Fibroblast of lung (primary cell): Measurements from ENCODE around the gene P2RY8. TPM values are rescaled to one million over a fixed set of nuclear protein-coding genes. Genes with fewer than 3 reads are reported as not detected.

Experiments
- DNase-seq, 2 donors: peaks; one replicate each; pipeline versions ENCODE4 v3.0.0 to v3.0.0-alpha.2; 2010; ENCODE audit warnings: low read depth in 2 of 2
- H2AFZ ChIP-seq: 2 replicates; pipeline ENCODE4 v1.5.1; 2012; ENCODE audit warnings: low read length, control low read depth, inconsistent platforms
- H3K27ac ChIP-seq: 2 replicates; pipeline ENCODE4 v1.5.1; 2011; ENCODE audit warnings: low read length, control low read depth; ENCODE audit not compliant: insufficient read depth
- H3K27me3 ChIP-seq: 2 replicates; pipeline ENCODE4 v1.5.1; 2011; ENCODE audit warnings: mild to moderate bottlenecking, low read length; ENCODE audit not compliant: control insufficient read depth, insufficient read depth
- H3K36me3 ChIP-seq: 2 replicates; pipeline ENCODE4 v1.5.1; 2011; ENCODE audit warnings: low read length; ENCODE audit not compliant: control insufficient read depth, insufficient read depth
- H3K4me1 ChIP-seq: 2 replicates; pipeline ENCODE4 v1.5.1; 2011; ENCODE audit warnings: low read length; ENCODE audit not compliant: control insufficient read depth, insufficient read depth; ENCODE audit errors: extremely low read depth
- H3K4me2 ChIP-seq: 2 replicates; pipeline ENCODE4 v1.5.1; 2011; ENCODE audit warnings: low read length, control low read depth; ENCODE audit not compliant: insufficient read depth; ENCODE audit errors: extremely low read depth
- H3K4me3 ChIP-seq, 4 experiments: fragments of 200-600 bp in 1 of 4; sonication (generic) in 1 of 4; replicated peaks in 1 of 4; 2 replicates each; pipeline ENCODE4 v1.5.1; 2011 to 2016; ENCODE audit warnings: low read length in 4 of 4, low read depth in 3 of 4, mild to moderate bottlenecking in 3 of 4, control low read depth in 2 of 4, inconsistent platforms in 1 of 4, mixed read lengths in 1 of 4; ENCODE audit not compliant: insufficient read depth in 1 of 4; ENCODE audit errors: control extremely low read depth in 1 of 4
- H3K79me2 ChIP-seq: 2 replicates; pipeline ENCODE4 v1.5.1; 2012; ENCODE audit warnings: mild to moderate bottlenecking, low read length, inconsistent platforms; ENCODE audit not compliant: control insufficient read depth, insufficient read depth
- H3K9ac ChIP-seq: 2 replicates; pipeline ENCODE4 v1.5.1; 2011; ENCODE audit warnings: mild to moderate bottlenecking, low read length, control low read depth; ENCODE audit not compliant: insufficient read depth
- H3K9me3 ChIP-seq: 2 replicates; pipeline ENCODE4 v1.5.1; 2012; ENCODE audit warnings: low read depth, low read length; ENCODE audit not compliant: control insufficient read depth, insufficient read depth
- H4K20me1 ChIP-seq: 2 replicates; pipeline ENCODE4 v1.5.1; 2011; ENCODE audit warnings: low read length; ENCODE audit not compliant: control insufficient read depth, insufficient read depth; ENCODE audit errors: extremely low read depth
- EZH2 ChIP-seq: IDR thresholded peaks from 2 replicates; pipeline ENCODE4 v1.5.1; 2012; ENCODE audit warnings: low read length, control low read depth, mild to moderate bottlenecking; ENCODE audit errors: missing control alignments
- polyA plus RNA-seq, 2 donors: library from polyadenylated mRNA; depleted of rRNA in 1 of 2; stranded (reverse) in 1 of 2; unstranded in 1 of 2; fragments of >200 nt; gene quantifications; 2 replicates each; pipeline ENCODE4 v1.2.1, GENCODE V29; 2011 to 2012; ENCODE audit warnings: missing spikeins in 1 of 2
- total RNA-seq: library from RNA; depleted of rRNA; stranded (reverse); fragments of >200 nt; gene quantifications from 2 replicates; pipeline ENCODE4 v1.2.1, GENCODE V29; 2014
- TF ChIP-seq, protein P1 (sequence below), 2 donors: IDR thresholded peaks in 1 of 2; conservative IDR thresholded peaks in 1 of 2; 1 replicate in 1 of 2; 2 replicates in 1 of 2; pipeline ENCODE4 v1.5.1; 2011 to 2012; ENCODE audit warnings: low read length in 2 of 2, control low read depth in 1 of 2, inconsistent platforms in 1 of 2, low read depth in 1 of 2, mild to moderate bottlenecking in 1 of 2

The P2RY8 gene
- total and polyA plus RNA-seq, 2 donors (not counting 1 experiment from before 2014, with no cell fraction given) = not detected

DNA sequence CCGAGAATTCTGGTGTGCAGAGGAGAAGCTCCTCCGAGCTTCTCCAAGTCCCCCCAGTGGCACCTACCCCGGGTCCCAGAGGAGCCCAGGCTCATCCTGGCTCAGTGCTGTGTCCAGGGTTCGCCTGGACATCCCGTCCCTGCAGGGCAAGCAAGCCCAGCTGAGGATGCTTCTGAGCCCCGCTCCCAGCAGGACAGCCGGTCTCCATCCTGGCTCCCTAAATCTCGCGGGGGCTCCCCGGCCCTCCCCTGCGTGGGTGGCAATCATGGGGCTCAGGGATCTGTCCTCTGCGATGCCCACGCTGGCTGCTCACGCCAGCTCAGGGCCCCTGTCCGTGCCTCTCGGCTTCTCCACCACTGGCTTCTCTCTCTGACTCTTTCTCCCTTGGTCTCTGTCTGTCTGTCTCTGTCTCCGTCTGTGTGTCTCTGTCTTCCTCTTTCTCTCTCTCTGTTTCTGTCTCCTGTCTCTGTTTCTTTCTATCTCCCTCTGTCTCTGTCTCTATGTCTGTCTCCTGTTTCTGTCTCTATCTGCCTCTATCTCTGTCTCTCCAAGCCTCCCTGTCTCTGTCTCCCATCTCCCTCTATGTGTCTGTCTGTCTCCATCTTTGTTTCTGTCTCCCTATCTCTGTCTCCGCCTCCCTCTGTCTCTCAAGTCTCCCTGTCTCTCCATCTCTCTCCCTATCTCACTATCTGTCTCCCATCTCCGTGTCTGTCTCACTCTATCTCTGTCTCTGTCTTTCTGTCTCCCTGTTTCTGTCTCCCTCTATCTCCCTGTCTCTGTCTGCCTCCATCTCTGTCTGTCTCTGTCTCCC is 117.2 kb downstream of the P2RY8 start:
- Histone ChIP-seq H3K4me2 (no peak overlapping the region), H3K36me3 (peaks cover 18% of the 10 kb centered on the region)

DNA sequence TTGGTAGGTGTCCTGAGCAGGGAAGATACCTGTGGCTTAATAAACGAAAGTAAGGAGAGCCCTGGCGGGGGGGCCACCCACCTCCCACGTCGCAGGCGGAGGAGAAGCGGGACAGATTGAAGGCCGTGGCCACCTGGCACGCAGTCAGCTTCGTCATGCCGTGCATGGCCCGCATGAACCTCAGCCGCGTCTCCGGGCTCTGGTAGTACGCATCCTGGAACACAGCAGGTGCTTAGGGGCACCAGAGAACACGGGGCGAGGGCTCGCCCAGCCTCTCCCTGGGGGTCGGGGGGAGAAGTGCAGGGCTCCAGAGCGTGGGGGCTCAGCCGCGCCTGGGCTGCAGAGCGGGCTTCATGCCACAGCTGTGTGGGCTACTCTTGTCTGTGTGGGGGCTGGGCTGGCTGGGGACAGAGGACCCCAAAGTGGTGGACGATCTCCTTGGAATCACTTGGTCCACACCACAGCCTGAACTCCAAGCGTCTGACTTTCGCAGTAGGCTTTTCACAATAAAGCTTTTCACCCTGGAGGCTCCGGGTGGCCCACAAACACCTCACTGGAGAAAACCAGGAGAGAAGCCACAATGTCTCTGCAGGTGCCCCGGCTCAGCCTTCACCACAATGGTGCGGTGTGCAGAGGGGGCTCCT is 118.0 kb downstream of the P2RY8 start:
- no peaks in the 10 kb centered on the region for H3K79me2 ChIP-seq
- H3K9ac ChIP-seq = no peak overlapping the region
- H3K4me3 ChIP-seq = no peak overlapping the region
- H2AFZ ChIP-seq = no peak overlapping the region
- TF ChIP-seq, protein P1, sequence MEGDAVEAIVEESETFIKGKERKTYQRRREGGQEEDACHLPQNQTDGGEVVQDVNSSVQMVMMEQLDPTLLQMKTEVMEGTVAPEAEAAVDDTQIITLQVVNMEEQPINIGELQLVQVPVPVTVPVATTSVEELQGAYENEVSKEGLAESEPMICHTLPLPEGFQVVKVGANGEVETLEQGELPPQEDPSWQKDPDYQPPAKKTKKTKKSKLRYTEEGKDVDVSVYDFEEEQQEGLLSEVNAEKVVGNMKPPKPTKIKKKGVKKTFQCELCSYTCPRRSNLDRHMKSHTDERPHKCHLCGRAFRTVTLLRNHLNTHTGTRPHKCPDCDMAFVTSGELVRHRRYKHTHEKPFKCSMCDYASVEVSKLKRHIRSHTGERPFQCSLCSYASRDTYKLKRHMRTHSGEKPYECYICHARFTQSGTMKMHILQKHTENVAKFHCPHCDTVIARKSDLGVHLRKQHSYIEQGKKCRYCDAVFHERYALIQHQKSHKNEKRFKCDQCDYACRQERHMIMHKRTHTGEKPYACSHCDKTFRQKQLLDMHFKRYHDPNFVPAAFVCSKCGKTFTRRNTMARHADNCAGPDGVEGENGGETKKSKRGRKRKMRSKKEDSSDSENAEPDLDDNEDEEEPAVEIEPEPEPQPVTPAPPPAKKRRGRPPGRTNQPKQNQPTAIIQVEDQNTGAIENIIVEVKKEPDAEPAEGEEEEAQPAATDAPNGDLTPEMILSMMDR (conservative IDR thresholded peaks at IDR 0.05 in 1 of 2, IDR thresholded peaks at IDR 0.05 in 1 of 2; ENCODE audit: low read depth in 1 of 2, low read length in 2 of 2) = no peak
- no peak for TF ChIP-seq EZH2
- no peaks in the 10 kb centered on the region for H3K27me3 ChIP-seq
- H3K36me3 ChIP-seq = peaks cover 18% of the 10 kb centered on the region
- H3K4me1 ChIP-seq = no peaks in the 10 kb centered on the region
- H3K9me3 ChIP-seq = no peaks in the 10 kb centered on the region
- no peak for DNase-seq
- H4K20me1 ChIP-seq = no peaks in the 10 kb centered on the region
- no peak overlapping the region for H3K4me2 ChIP-seq
- no peak overlapping the region for H3K27ac ChIP-seq

More for the DNA sequence above, 117.2 kb downstream of the P2RY8 start:
- no peak overlapping the region for H3K9ac ChIP-seq
- H3K9me3 ChIP-seq = no peaks in the 10 kb centered on the region
- no peaks in the 10 kb centered on the region for H4K20me1 ChIP-seq
- no peaks in the 10 kb centered on the region for H3K79me2 ChIP-seq
- TF ChIP-seq, protein P1 (conservative IDR thresholded peaks at IDR 0.05 in 1 of 2, IDR thresholded peaks at IDR 0.05 in 1 of 2; ENCODE audit: low read depth in 1 of 2, low read length in 2 of 2) = no peak
- no peak for TF ChIP-seq EZH2
- H3K4me3 ChIP-seq = no peak overlapping the region
- no peak overlapping the region for H3K27ac ChIP-seq
- H3K27me3 ChIP-seq = no peaks in the 10 kb centered on the region
- DNase-seq = no peak
- H2AFZ ChIP-seq = no peak overlapping the region
- H3K4me1 ChIP-seq = no peaks in the 10 kb centered on the region

DNA sequence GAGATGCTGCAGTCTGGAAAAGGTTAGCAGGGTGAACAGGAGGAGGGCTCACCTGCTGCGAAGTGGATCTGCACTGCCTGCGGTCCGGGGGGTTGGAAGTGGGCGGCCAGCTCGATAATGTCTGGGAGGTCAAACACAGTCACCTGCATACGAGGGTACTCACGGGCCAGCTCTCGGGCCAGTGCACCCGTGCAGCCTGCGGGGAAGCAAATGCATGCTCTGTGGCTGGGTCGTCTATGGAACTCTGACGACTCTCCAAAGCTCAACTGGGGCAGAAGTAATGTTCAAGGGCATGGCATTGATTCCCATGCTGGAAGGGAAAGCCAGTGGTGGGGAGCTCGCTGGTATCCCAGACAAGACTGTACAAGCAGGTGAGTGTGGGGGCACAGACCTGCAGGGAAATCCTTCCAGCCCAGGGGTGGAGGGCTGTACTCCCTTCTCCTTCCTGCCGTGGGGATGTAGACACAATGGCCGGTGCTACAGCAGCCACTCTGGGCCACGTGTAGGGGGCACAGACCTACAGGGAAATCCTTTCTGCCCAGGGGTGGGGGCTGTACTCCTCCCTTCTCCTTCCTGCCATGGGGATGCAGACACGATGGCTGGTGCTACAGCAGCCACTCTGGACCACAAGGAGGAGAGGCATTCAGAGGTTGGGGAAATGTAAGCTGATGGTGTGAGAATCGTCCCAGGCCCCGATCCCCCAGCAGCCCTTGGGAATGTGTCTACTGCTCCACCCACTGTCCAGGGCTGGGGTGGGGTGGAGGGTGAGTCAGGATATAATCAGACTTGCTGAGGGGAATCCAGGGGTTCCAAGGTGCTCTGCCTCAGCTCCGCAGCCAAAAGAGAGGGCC is 118.8 kb downstream of the P2RY8 start:
- Histone ChIP-seq H2AFZ (no peak overlapping the region), H3K36me3 (peaks cover 18% of the 10 kb centered on the region)
- TF ChIP-seq, protein P1 (conservative IDR thresholded peaks at IDR 0.05 in 1 of 2, IDR thresholded peaks at IDR 0.05 in 1 of 2; ENCODE audit: low read depth in 1 of 2, low read length in 2 of 2) = no peak
- no peak for TF ChIP-seq EZH2

More for the DNA sequence above, 118.8 kb downstream of the P2RY8 start:
- no peaks in the 10 kb centered on the region for H3K9me3 ChIP-seq
- H3K27ac ChIP-seq = no peak overlapping the region
- H3K9ac ChIP-seq = no peak overlapping the region
- no peaks in the 10 kb centered on the region for H3K4me1 ChIP-seq
- H3K27me3 ChIP-seq = no peaks in the 10 kb centered on the region
- H3K4me2 ChIP-seq = no peak overlapping the region
- H4K20me1 ChIP-seq = no peaks in the 10 kb centered on the region
- H3K79me2 ChIP-seq = no peaks in the 10 kb centered on the region
- no peak for DNase-seq
- no peak overlapping the region for H3K4me3 ChIP-seq
